Stimulated activated CD4-positive, alpha-beta T cell treated with anti-CD3 and anti-CD28 coated beads, Interleukin-15, amount 100 ng/mL, for 48 hours (primary cell): ENCODE data around the gene KCNJ9.

Experiments
- DNase-seq, 2 donors: peaks; one replicate each; pipeline ENCODE4 v3.0.0-alpha.2; 2020; ENCODE audit warnings: low read depth in 2 of 2

The KCNJ9 gene

DNA sequence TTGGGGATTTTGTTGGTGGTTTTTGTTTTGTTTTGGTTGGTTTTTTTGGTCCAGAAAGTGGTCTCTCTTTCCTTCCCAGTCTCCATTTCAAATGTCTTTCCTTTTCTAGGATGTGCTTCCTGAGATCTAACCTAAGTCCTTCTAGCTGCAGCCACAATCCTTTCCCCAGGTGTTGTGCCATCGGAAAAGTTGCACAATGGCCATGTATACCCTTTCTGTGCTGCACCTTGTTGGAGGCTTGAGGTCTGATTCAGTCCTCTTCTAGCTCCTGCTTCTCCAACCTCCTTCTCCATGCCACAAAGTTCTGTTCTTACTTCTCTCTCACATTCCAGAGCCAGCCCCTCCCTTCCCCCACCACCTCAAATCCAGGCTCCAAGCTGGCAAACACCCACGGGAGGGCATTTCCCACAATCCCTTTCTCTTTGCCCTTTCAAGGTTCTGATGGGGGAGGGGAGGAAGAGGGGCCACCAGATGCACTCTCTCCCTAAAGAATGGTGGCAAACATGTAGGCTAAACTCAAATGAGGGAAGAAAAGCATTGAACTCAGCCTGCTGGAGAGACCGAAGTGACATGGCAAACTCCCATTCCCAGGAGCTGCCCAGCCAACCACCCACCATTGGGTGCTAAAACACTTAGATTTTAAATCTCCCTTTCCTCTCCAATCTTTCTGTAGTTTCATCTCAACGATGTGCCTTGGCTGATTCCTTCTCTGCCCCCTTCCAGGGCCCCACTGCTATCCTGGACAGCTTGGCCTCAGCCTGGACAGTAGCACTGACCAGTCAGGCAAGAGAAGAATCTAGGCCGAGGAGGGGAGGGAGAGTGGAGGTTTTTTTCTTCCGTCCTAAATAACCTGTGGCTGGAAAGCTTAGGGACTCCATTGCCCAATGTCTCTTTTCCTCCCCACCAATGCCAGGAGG lies 14.3 kb upstream of the KCNJ9 start:
- DNase-seq, result no peak

DNA sequence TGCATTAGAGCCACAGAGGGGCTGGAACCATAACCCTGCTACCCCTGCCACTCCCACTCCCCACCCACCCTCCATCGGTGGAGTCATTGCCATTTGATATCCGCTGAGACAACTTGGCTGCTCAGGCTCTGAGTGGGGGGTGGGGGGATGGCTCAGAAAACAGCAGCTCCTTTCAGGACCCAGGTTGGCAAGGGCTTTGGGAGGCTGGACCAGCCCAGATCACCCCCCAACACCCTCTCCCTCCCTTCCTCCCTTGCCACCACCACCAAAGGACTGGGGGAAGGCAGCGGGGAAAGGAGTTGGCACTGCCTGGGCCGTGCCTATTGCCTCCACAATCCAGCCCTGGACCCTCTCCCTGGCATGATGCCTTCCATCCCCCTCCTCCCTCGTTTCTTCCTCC lies 13.1 kb upstream of the KCNJ9 start:
- DNase-seq, result no peak

DNA sequence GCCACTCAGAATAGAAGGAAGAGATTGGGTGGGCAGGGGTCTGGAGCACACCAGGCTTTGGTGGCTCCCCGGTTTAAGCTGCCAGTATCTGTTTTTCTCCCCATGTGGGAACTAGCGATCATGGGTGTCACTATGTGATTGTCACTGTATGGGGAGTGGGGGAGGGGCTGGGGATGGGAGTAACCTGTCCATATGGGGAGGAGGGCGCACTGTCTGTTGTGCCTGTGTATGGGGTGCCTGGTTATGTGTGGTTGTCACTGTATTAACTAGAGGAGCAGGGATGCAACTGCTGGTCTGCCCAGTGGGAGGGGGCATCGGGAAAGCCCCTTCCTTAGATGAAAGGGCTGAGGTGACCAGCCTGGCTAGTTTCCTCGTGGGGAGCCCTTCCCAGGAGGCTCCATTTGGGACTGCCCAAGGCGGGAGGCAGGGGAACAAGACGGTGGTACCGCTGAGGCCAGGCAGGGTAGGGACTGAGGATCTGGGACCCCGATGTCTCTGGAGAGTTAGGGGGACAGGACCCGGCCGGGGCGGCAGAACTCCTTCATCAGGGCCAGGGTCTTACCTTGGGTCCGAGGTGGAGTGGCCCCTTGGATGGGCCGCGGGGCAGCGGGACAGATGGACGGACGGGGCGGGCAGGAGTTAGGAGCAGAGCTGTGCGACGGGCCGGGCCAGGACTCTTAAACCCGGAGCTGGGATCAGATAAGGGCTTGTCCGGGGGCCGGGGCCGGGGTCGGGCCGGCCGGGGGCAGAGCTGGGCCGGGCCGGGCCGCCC lies 11.7 kb upstream of the KCNJ9 start, which contains the start of gene KCNJ10:
TSS of gene KCNJ10 (minus strand) at position 701 of the 772 bp plus-strand sequence. CDS start 27,628 bp downstream, outside the sequence.
- DNase-seq, result no peak

DNA sequence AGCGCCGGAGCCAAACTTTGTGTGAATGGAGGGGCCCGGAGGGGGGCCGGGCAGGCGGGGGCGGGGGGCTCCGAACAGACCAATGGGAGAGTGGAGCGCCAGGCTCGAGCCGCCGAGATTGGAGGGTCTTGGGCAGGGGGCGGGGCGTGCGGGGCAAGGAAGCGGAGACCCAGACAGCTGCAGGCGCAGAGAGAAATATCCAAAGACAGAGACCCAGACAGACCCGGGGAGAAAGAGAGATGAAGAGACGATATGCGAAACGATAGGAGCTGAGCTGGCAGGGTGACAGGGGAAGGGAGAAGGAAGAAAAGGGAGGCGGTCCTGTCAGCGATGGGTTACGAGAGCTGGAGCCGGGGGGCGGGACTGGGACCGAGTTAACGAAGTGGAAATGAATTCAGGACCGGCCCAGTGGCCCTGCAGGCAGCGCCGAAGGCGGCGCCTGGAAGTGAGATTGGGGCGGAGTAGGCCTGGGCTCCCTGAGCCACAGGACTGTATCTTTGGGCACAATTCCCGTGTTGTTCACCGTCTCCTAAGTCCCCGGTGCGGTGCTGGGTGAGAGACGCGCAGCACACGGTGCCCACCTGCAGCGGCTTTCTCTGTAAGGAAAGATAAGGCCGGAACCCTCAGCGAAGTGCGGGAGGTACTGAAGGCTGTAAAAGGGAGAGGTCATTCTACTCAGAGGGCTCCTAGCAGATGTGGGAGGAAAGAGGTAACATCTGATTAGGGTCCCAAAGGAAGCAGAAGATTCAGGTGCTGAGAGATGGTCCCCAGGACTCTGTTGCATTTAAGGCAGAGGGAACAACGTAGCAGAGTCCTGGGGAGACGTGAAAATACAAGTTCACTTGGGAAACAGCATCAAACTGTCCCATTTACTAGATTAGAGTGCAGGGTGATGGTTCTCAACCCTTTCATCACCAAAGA lies 10.8 kb upstream of the KCNJ9 start:
- DNase-seq, result peak in 1 of 2 donors; percentile 31

DNA sequence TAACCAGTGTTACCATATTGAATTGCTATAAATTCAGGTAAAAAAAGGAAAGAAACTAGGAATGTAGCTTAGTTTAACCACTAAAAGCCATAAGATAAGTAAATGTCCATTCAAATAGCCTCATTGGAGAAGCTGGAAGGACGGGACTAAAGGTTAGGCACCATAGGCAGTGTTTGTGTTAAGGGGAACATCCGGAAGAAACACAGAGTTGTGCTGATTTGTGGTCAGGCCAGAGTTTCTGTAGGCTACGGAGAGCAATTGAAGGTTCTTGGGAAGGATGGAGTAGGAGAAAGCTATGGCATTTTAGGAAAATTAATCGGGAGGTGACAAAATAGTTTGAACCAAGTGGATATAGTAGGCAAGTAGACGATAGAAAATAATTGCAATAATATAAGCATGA lies 10.0 kb upstream of the KCNJ9 start:
- DNase-seq, result no peak

DNA sequence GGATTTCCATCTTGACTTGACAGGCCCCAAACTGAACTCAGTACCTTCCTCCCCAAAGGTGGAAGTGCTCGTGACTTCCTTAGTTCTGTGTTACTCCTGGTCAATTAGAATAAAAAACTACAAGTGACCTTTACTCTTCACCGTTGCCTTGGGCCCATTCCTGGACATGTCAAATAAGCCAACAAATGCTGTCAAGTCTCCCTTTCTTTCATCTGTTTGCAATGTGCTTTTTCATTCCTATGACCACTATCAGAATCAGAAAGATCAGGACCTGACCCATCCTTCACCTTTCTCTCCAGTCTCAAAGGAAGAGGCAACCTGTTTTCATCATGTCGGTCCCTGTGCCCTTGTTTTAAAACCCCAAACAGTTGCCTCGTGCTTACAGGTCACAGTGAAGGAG lies 6.5 kb upstream of the KCNJ9 start:
- DNase-seq, result no peak

DNA sequence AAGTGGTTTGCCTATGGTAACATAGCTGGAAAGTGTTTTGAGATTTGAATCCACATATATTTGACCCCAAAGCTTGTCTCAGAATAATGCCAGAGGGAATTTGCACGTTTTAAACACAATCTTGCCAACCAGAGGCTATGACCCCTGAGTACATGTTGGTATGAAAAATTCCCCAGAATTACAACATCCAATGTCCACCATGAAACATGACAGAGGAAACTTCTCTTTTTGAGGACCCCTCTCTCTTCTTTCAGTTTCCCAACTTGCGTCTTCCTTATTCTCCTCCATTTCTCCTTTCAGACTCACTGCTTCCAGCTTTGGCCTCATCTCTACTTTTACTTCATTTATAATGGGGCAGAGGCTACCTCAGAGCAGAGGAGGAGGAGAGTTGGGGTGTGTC lies 5.5 kb upstream of the KCNJ9 start:
- no peak for DNase-seq

DNA sequence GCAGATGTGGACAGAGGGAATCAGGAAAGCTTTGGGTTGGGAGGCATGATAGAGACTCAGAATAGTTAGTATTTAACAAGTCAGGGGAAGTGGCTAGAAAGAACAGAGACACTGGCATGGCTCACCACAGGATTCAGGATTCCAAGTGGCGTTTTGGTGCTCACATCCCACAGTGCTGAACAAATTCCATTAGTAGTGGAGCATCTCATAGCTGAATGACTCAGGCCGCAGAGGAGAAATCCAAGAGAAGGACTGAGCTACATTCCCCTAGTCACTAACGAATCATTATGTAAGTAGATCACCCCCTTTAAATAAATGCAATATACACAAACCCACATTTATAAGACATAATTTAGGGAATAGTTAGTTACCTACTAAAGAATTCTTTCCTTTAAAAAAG lies 5.0 kb upstream of the KCNJ9 start:
- no peak for DNase-seq

DNA sequence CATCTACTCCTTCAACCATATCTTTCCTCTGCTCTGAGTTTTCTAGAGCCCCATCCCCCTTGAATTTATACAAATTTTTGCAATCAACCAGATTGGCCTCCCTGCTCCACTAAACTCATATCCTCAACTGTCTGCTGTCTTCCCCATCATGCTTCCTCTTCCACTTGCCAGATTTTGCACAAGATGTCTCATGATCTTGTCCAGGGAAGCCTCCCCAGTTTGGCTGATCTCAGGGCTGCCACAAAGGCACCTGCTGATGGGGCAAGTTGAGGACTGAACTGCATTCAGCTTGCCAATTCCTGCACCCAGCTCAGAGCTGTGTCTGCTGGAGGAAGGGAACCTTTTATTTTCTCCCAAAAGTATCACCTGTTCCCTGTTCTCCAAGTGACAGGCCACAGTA lies 3.9 kb upstream of the KCNJ9 start:
- DNase-seq, result no peak

DNA sequence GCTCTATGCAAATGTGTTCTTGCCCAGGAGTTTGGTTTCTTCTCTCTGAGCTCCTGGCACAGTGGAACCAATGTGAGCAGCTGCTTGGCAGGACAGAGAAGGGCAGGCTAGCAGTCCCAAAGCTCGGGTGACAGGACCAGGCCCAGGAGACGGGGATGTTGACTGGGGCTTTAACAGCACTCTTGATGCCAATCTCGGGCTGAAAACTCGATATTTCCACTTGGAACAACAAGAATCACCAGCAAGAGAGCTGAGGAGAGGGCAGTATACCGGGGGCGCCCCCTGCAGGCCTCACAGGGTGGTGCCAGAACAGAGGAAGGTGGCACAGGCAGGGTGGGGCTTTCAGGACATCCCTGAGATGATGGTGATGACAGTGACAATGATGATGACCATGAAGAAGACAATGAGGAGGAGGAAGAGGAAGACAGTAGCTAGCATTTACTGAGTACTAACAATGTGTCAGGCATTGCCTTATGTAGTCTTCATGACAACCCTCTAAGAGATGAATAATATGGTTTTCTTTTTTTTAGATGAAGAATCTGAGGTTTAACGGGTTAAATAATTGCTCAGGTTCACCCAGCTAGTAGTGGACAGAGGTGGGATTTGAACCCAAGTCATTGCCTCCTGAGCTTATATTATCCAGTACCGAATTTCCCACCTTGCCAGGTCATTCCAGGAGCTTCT lies 2.7 kb upstream of the KCNJ9 start:
- peak; percentile 55 to 56 for DNase-seq

DNA sequence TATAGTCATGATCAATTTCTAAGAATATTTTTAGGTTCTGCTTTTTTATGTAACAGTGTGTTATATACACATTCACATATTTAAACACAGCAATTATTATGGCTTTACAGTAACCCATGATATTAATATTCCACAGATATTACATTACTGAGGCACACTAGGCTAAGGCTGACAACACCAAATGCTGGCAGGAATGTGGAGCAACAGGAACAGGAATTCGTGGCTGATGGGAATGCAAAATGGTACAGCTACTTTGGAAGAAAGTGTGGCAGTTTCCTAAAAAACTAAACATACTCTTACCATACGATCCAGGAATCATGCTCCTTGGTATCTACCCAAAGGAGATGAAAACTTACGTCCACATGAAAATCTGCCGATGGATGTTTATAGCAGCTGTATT lies 1.9 kb upstream of the KCNJ9 start:
- no peak for DNase-seq

DNA sequence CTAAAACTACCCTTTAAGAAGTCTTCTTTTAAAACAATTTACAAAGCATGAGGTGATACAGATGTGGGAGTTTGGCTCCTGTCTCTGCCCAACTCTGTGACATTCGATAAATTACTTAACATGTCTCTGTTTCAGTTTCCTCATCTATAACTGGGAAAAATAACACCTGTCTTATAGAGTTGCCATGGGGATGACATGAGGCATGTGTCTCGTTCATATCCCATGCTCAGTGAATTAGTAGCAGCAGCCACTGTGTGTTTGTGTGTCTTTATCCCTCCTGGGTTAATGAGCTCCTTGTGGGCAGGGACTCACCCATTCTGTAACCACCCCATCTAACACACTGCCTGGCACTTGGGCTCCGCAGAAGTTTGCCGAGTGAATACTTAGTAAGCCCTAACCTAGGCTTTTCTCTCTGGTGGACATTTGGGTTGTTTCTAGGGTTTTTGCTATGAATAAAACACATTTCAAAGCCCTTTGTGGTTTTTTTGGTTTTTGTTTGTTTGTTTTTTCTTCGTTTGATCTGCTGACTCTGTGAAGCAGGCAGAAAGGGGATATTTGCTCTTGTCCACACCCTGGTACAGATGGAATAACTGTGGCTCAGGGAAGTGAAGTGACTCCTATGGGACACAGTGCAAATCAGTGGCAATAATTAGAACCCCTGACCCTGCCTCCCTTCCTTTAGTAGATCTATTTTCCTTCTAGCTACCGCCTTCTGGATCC lies 797 bp upstream of the KCNJ9 start:
- no peak for DNase-seq

DNA sequence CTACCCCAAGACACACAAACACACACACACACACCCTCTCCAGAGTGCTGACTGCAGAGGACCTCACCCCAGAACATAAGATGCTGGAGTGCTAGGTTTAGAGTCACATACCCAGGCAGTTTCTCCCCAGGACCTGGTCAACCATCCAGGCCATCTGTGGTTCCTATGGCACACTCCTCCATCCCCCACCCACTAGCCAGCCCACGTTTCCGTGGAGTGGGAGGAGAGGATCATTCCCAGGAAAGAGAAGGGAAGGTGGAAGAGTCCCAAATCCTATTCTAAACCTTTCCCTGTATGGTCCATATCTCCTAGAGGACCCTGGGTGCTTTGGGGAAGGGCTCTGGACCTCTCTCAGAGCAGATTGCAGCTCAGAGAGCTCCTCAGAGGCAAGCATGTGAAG lies 1.1 kb downstream of the KCNJ9 start:
- DNase-seq, result no peak

DNA sequence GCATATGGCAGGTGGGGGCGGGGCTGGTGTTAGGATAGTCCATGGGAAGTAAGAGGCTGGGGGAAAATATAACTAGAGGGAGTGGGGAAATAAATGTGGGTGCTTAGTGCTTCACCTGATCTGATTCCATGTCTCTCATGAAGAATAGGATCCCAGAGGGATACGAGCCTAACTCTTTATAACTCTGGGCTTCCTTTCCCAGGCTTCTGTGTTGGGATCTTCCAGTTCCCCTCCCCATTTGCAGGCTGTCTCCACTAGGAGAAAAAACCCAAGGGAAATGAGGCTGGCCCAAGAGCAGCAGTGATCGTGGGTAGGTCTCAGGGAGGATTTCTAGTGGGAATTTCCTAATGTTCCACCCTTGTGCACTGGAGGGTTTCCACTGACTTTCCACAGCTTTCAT lies 1.6 kb downstream of the KCNJ9 start:
- no peak for DNase-seq

DNA sequence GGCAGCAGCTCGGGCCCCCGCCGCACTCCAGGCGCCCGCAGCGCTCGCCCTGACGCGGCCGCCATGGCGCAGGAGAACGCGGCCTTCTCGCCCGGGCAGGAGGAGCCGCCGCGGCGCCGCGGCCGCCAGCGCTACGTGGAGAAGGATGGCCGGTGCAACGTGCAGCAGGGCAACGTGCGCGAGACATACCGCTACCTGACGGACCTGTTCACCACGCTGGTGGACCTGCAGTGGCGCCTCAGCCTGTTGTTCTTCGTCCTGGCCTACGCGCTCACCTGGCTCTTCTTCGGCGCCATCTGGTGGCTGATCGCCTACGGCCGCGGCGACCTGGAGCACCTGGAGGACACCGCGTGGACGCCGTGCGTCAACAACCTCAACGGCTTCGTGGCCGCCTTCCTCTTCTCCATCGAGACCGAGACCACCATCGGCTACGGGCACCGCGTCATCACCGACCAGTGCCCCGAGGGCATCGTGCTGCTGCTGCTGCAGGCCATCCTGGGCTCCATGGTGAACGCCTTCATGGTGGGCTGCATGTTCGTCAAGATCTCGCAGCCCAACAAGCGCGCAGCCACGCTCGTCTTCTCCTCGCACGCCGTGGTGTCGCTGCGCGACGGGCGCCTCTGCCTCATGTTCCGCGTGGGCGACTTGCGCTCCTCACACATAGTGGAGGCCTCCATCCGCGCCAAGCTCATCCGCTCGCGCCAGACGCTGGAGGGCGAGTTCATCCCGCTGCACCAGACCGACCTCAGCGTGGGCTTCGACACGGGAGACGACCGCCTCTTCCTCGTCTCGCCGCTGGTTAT lies 2.8 kb downstream of the KCNJ9 start:
- DNase-seq, result peak; percentile 36 to 70

DNA sequence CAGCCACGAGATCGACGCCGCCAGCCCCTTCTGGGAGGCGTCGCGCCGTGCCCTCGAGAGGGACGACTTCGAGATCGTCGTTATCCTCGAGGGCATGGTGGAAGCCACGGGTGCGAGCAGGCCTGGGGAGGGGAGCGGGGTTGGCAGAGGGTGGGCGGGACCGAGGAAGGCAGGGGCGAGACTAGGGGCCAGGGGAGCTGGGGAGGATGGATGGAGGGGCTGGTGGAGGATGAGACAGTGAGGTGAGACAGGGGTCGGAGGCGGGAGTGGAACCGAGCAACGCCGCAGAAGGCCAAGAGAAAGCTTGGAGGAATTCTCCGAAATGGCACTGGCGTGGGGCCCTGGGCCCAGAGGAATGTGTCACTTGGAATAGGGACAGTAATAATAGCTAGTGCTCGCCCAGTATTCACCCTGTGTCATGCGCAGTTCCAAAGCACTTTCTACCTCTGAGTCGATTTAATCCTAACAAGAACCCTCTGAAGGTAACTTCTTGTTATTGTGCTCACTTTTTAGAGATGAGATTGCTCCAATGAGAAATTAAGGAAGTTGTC lies 3.5 kb downstream of the KCNJ9 start:
- DNase-seq, result no peak

DNA sequence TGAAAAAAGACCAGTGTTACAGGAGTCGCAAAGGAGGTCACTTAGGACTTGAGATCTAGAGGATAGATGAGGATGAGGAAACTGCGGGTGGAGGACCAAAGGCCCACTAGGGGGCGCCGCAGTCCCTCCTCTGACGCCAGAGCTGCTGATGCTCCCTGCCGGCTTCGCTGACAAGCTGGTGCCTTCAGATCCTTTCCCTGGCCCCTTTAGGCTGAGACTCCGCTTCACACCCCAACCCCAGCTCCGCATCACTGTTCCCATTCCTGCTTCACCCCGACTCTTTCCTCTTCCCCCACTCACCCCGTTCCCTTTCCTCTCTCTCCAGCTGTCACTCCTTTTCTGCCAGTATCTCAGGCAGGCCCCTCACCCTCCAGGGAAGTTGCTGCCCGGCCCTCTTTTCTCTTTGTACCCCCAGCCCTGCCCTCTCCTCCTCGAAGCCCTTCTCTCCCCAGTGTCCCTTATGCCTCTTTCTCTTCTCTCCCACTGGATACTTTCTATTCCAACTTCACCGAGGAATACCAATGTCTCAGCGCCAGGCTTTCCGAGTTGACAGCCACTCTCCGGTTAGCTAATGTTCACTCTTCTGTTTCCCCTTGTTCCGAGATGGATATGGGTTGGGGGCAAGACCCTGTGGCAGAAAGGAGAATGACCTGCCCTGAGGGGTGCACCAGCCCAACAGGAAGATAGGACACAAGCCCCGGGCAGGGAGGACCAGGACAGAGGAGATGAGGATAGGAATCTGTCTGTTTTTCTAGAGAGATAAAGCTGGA lies 4.5 kb downstream of the KCNJ9 start:
- DNase-seq, result peak; percentile 57 to 73

DNA sequence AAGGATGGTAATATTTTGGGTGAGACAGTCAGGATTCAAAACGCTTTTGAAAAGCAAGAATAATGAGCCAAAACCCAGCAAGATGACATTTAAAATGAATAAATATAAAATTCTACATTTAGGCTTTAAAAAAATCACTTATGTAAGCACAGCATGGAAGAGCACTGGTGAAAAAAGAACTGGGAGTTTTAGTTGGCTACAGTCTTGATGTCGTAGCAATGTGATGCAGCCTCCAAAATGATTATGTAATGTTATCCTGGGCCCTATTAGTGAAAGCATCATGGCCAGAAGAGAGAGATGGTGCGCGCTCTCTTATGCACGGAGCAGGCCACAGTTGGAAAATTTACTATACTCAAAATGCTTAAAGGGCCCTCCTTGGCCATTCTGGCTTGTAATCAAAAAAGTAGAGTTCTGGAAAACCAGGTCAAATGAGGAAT lies 5.1 kb downstream of the KCNJ9 start:
- no peak for DNase-seq
